Hypothalamus (tissue), 51 donors: Measurements from ENCODE around the gene CTNNA2.

Experiments used
- DNase-seq, 51 donors: peaks; one replicate each; lab custom pipeline; 2025; lab: John Stamatoyannopoulos, UW

The CTNNA2 gene

GRCh38 chr2:79611448-79612016 is 98.7 kb downstream of the CTNNA2 start:
- DNase-seq: no peak

- DNase-seq: no peak
Observed at GRCh38 chr2:79612999-79613398, 100.1 kb downstream of the CTNNA2 start.

- no peak for DNase-seq
Observed at GRCh38 chr2:79619442-79619841, 106.6 kb downstream of the CTNNA2 start.

- no peak for DNase-seq
Observed at GRCh38 chr2:79619976-79620375, 107.1 kb downstream of the CTNNA2 start.

GRCh38 chr2:79620679-79621078 is 107.8 kb downstream of the CTNNA2 start:
- DNase-seq: no peak

- no peak for DNase-seq
Observed at GRCh38 chr2:79621252-79621651, 108.4 kb downstream of the CTNNA2 start.

GRCh38 chr2:79621755-79622154 is 108.9 kb downstream of the CTNNA2 start:
- no peak for DNase-seq

- no peak for DNase-seq
Observed at GRCh38 chr2:79622508-79622907, 109.7 kb downstream of the CTNNA2 start.

- DNase-seq: no peak
Observed at GRCh38 chr2:79627237-79627636, 114.4 kb downstream of the CTNNA2 start.

GRCh38 chr2:79630060-79630459 is 117.2 kb downstream of the CTNNA2 start:
- DNase-seq: peak in 4 of 51 donors; percentile 0 to 2 (median 2)

GRCh38 chr2:79630972-79631557 is 118.2 kb downstream of the CTNNA2 start:
- DNase-seq: no peak

GRCh38 chr2:79638410-79638809 is 125.6 kb downstream of the CTNNA2 start:
- no peak for DNase-seq

GRCh38 chr2:79638954-79639353 is 126.1 kb downstream of the CTNNA2 start:
- DNase-seq: no peak

- DNase-seq: no peak
Observed at GRCh38 chr2:79640001-79640400, 127.2 kb downstream of the CTNNA2 start.

GRCh38 chr2:79649531-79649930 is 136.7 kb downstream of the CTNNA2 start:
- DNase-seq: no peak

GRCh38 chr2:79660557-79660956 is 147.7 kb downstream of the CTNNA2 start:
- no peak for DNase-seq

GRCh38 chr2:79665091-79665490 is 152.2 kb downstream of the CTNNA2 start:
- no peak for DNase-seq

- no peak for DNase-seq
Observed at GRCh38 chr2:79666430-79666829, 153.6 kb downstream of the CTNNA2 start.

GRCh38 chr2:79669714-79670113 is 156.9 kb downstream of the CTNNA2 start:
- no peak for DNase-seq

- DNase-seq: no peak
Observed at GRCh38 chr2:79670198-79670597, 157.3 kb downstream of the CTNNA2 start.

GRCh38 chr2:79686884-79687283 is 174.0 kb downstream of the CTNNA2 start:
- DNase-seq: no peak

- DNase-seq: no peak
Observed at GRCh38 chr2:79695248-79695647, 182.4 kb downstream of the CTNNA2 start.

GRCh38 chr2:79697200-79697599 is 184.3 kb downstream of the CTNNA2 start:
- no peak for DNase-seq
